ENCODE results near the gene SLC25A6.
"Not testable (repeated sequence)": the region's sequence is repeated elsewhere in the genome, so short reads cannot be mapped to it uniquely, and the experiment has no call there.

Gene SLC25A6

GRCh38 chrX:1391370-1391706 lies 575 bp downstream of the SLC25A6 start:
- peak; percentile 87 for DNase-seq (ENCODE audit: insufficient read length, low spot score)
- peak; percentile 99 for FAIRE-seq

GRCh38 chrX:1390621-1391369 lies 1.1 kb downstream of the SLC25A6 start:
- FAIRE-seq, result no peak
- no peak for DNase-seq (ENCODE audit: insufficient read length, low spot score)

GRCh38 chrX:1389993-1390285 lies 2.0 kb downstream of the SLC25A6 start:
- FAIRE-seq, result no peak

GRCh38 chrX:1389181-1389992 lies 2.5 kb downstream of the SLC25A6 start:
- no peak for FAIRE-seq
- DNase-seq (ENCODE audit: insufficient read length, low spot score), result no peak

More at GRCh38 chrX:1389993-1390285, 2.0 kb downstream of the SLC25A6 start:
- no peak for DNase-seq (ENCODE audit: insufficient read length, low spot score)

- DNase-seq (ENCODE audit: insufficient read length, low spot score) (no peak), FAIRE-seq (no peak)
Observed at GRCh38 chrX:1388651-1389050, 3.3 kb downstream of the SLC25A6 start.

GRCh38 chrX:1387141-1387776 lies 4.7 kb downstream of the SLC25A6 start:
- DNase-seq (ENCODE audit: insufficient read length, low spot score) (no peak), FAIRE-seq (no peak)

- FAIRE-seq, result no peak
- DNase-seq (ENCODE audit: insufficient read length, low spot score), result no peak
Observed at GRCh38 chrX:1386338-1387127, 5.4 kb downstream of the SLC25A6 start.

- DNase-seq (ENCODE audit: insufficient read length, low spot score) (no peak), FAIRE-seq (no peak)
Observed at GRCh38 chrX:1385253-1386223, 6.4 kb downstream of the SLC25A6 start.

GRCh38 chrX:1384658-1385252 lies 7.2 kb downstream of the SLC25A6 start:
- FAIRE-seq, result no peak

GRCh38 chrX:1380672-1381233 lies 11.2 kb downstream of the SLC25A6 start:
- DNase-seq (ENCODE audit: insufficient read length, low spot score) (no peak), FAIRE-seq (no peak)

More at GRCh38 chrX:1384658-1385252, 7.2 kb downstream of the SLC25A6 start:
- DNase-seq (ENCODE audit: insufficient read length, low spot score), result no peak

- FAIRE-seq, result no peak
- DNase-seq (ENCODE audit: insufficient read length, low spot score), result no peak
Observed at GRCh38 chrX:1378306-1378759, 13.6 kb downstream of the SLC25A6 start.

GRCh38 chrX:1368385-1368698 lies 23.6 kb downstream of the SLC25A6 start:
- no peak for DNase-seq (ENCODE audit: insufficient read length, low spot score)
- FAIRE-seq, result no peak

GRCh38 chrX:1366363-1366762 lies 25.6 kb downstream of the SLC25A6 start:
- FAIRE-seq; DNase-seq (ENCODE audit: insufficient read length, low spot score): not testable (repeated sequence)

- FAIRE-seq (no peak), DNase-seq (ENCODE audit: insufficient read length, low spot score) (no peak)
Observed at GRCh38 chrX:1361910-1362309, 30.0 kb downstream of the SLC25A6 start.

GRCh38 chrX:1361275-1361674 lies 30.6 kb downstream of the SLC25A6 start:
- no peak for DNase-seq (ENCODE audit: insufficient read length, low spot score)
- no peak for FAIRE-seq

- FAIRE-seq (no peak), DNase-seq (ENCODE audit: insufficient read length, low spot score) (no peak)
Observed at GRCh38 chrX:1360171-1360570, 31.7 kb downstream of the SLC25A6 start.

- DNase-seq (ENCODE audit: insufficient read length, low spot score) (no peak), FAIRE-seq (no peak)
Observed at GRCh38 chrX:1359477-1359873, 32.4 kb downstream of the SLC25A6 start.

GRCh38 chrX:1358793-1359476 lies 33.0 kb downstream of the SLC25A6 start:
- FAIRE-seq, result no peak
- DNase-seq (ENCODE audit: insufficient read length, low spot score), result no peak

- FAIRE-seq, result no peak
- no peak for DNase-seq (ENCODE audit: insufficient read length, low spot score)
Observed at GRCh38 chrX:1357993-1358392, 33.9 kb downstream of the SLC25A6 start.
